ENCODE measurements around the gene MED13L.

MED13L gene

GRCh38 chr12:116277467-116278278, at the start of gene MED13L:
TSS of gene MED13L (minus strand) at chr12:116277693. CDS start at chr12:116277131, 562 bp downstream.
- DNase-seq: peak; percentile 32

- no peak for DNase-seq
Measured at GRCh38 chr12:116325336-116325664, 47.8 kb upstream of the MED13L start.

DNA sequence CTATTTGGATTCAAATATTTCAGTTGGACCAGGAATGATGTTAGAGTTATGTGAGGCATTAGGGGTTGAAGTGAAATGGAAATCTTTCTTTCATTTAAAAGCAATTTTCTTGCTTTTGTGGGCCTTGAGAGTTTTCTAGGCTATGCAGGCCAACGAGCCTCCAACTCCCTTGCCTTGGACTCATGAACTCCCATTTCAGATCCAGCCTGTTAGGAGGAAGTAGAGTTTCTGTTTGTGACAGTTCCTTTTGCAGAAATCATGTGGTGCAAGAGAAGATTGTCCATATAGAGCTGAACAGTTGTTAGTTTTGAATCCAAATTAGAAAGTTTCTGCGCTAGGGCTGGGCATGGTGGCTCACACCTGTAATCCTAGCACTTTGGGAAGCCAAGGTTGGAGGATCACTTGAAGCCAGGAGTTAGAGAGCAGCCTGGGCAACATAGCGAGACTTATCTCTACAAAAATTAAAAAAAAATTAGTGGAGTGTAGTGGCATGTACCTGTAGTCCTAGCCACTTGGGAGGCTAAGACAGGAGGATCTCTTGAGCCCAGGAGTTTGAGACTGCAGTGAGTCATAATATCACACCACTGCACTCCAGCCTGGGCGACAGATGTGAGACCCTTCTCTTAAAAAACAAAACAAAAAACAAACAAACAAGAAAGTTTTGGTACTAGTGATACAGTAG, 47.3 kb upstream of the MED13L start:
- no peak for DNase-seq

GRCh38 chr12:116323406-116324386, 46.2 kb upstream of the MED13L start:
- DNase-seq: no peak

DNA sequence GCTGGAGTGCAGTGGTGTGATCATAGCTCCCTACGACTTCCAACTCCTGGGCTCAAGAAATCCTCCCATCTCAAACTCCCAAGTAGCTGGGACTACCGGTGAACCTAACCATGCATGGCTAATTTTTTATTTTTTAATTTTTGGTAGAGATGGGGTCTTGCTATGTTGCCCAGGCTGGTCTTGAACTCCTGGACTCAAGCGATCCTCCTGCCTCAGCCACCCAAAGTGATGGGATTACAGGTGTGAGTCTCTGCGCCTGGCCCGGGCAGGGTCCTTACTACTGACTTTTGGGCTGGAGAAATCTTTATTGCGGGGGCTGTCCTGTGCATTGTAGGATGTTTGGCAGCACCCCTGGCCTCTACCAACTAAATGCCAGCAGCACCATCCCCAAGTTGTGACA, 44.4 kb upstream of the MED13L start:
- DNase-seq: no peak

DNA sequence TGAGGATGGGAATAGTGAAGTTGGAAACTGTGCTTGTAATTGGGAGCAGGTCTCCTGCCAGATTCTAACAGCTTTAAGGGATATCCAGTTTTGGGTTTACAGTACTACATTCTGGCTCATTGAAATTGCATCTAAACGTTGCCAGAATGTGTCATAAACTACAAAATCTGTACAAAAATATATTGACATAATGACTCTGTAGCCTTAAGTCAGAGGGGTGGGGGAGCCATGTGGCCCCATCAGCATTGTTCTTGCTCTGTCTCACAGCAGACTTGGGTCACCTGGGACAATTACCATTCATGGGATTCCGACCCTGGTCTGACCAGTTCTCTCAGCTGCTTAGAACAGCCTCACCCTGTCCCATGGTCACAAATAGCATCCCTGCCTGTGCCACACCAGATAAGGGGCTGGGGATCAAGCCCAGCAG, 43.3 kb upstream of the MED13L start:
- no peak for DNase-seq

GRCh38 chr12:116319898-116320621, 42.6 kb upstream of the MED13L start:
- DNase-seq: no peak

DNA sequence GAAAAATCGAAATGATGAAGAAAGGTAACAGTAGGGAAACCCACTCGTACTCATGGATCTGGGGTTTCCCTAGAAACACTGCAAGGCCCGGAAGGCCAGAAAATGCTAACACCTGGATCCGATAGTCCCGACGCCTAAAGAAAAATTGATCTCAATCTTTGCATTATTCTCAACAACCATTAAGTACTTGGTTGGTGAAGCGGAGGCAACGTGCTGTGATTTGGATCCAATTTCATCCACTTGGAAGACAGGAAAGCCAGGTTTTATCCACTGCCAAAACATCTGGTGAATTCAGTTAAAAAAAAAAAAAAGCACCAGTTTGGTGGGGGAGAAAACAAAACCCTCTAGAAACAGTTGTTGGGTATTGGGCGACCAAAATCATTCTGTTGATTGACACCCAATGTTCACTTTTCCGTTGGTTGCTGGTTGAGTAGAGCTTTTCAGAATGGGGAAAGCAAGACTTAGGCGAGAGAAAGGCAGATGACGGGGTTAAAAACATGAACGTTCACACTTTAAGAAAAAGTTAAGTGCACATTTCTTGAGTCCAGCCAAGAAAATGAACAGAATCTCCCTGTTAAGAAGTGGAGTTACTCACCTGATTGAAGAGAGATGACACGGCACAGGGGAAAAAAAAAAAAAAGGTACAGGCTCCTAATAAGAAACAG, 41.9 kb upstream of the MED13L start:
- no peak for DNase-seq

DNA sequence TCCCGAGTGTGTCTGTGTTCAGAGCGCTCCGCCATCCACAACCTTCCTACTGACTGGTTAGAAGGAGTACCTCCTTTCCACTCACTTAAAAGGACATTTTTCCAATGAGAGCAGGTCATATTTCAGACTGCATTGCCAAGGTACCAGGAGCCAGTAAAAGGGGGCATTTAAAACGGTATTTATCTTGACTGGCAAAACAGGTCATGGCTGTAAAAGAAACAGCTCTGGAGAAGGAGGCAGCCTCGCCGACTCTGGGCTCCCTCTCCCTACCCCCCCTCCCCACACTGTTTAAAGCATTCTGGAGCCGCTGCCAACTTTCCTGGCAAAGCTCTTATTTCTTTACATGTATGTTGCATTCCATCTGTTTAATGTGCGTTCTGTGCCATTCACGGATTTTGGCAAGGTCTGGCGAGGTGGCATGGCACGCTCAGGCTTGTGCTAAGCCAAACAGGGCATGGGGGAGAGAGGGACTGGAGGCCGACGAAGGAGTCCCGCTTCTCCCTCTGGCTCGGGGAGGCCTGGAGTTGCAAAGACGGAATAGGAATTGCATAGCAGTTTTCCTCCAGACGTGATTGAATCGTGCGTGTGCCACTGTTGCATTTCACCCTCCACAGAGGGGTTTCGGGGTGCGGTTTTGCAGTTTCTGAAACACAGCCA, 41.2 kb upstream of the MED13L start:
- no peak for DNase-seq

GRCh38 chr12:116317986-116318575, 40.6 kb upstream of the MED13L start:
- no peak for DNase-seq

DNA sequence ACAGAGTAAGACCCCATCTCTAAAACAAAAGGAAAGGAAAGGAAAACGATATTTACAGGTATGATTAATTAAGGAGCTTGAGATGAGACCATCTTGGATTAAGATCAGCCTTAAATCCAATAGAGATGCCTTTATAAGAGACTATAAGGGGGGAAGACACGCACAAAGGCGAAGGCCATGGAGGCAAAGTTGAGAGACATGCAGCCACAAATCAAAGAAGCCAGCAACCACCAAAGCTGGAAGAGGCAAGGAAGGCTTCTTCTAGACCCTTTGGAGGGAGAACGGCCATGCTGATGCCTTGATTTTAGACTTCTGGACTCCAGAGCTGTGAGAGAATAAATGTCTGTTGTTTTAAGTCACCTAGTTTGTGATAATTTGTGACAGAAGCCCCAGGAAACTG, 39.6 kb upstream of the MED13L start:
- DNase-seq: no peak

DNA sequence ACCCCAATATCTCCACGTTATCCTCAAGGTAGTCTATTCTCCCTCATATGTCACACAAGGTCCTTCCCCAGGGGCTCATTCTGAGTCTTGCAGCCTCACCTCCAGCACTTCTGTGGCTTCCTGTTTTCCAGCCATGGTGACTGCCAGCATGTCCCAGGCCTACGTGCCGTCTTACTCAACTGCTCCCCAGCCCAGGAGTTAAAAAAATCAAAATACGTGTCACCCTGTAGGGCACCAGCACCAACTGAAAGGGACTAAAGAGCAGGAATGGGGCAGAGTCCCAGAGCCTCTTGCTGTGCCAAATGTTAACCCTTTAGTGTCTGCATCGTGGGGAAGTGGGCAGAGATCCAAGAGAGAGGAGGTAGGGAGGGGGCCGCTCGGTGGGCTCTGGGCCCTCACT, 37.0 kb upstream of the MED13L start:
- DNase-seq: no peak

GRCh38 chr12:116313194-116313927, 35.9 kb upstream of the MED13L start:
- no peak for DNase-seq

DNA sequence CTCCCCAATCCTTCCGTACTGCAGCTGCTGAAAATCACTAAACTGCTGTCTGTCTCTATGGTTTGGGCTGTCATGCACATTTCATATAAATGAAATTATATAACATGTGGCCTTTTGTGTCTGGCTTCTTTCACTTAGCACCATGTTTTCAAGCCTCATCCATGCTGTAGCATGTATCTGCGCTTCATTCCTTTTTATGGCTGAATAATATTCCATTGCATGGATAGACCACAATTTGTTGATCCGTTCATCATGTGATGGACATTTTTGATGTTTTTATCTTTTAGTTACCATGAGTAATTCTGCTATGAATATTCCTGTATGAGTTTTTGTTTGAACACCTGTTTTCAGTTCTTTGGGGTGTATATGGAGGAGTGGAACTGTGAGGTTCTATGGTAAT, 32.6 kb upstream of the MED13L start:
- no peak for DNase-seq

DNA sequence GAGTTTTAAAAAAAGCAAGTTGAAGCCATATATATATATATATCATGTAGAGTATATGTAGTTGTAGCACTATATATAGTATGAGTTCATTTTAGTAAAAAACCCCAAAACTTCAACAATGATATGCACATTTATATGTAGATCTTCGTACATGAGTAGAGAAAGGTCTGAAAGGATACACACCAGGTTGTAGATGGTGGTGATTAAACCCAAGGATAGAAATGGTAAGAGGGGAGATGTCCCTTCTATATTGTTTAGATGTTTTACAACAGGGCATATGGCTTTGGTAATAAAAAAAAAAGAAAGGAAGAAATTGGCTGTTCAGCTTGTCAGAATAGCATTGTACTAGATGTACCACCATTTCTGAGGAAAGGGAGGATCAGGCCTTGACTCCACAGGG, 31.9 kb upstream of the MED13L start:
- DNase-seq: no peak

- no peak for DNase-seq
Measured at GRCh38 chr12:116308647-116309046, 31.2 kb upstream of the MED13L start.

- DNase-seq: no peak
Measured at GRCh38 chr12:116306968-116307367, 29.5 kb upstream of the MED13L start.

DNA sequence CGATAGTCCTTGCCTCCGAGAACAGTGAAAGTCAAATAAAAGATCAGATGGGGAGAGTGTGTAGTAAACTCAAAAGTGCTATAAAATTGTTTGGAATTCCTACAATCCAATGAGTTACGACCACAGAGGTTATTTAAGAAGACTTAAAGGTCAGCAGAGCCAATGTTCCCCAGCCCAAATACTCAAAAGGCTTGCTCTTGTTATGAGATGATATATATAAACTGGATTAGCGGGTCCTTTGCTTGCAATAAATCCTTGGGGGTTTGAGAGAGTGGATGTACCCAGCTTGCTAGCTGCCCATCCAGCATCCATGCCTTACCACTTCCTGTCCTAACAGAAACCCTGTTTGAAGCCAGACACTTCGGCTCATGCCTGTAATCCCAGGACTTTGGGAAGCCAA, 29.0 kb upstream of the MED13L start:
- no peak for DNase-seq

DNA sequence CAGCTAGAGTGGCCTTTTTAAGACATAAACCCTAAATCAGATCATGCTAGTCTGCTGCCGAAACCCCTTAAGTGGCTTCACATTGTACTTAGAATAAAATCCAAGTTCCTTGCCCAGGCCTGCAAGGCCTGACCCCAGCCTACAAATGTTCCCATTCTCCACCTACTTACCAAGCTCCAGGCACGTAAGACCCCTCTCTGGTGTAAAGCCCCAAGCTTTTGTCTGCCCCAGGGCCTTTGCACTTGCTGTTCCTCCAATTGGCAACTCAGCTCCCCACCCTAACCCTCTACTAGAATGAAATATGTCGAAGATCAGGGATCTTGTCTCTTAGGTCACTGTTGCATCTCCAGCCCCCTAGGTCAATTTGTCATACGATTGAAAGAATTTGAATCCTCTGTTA, 27.1 kb upstream of the MED13L start:
- no peak for DNase-seq

DNA sequence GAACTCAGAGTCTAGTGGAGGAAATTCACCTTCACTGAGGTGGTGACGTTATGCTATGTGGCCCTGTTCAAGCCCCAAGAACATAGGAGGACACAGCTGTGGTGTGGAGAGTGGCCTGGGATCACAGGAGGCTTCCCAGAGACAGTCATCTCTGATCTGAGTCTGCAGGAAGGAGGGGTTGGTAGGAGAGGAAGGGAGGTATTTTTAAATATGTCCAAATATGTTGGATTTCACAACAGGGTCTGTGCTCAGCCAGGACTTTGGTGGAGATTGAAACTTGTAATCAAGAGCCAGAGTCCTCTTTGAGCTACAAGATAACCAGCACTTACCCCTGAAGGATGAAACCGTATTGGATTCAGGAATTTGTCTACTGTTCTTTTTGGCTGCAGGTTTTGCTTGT, 26.4 kb upstream of the MED13L start:
- no peak for DNase-seq
